ENCODE measurements around the gene SLC4A9.

Gene SLC4A9, protein sequence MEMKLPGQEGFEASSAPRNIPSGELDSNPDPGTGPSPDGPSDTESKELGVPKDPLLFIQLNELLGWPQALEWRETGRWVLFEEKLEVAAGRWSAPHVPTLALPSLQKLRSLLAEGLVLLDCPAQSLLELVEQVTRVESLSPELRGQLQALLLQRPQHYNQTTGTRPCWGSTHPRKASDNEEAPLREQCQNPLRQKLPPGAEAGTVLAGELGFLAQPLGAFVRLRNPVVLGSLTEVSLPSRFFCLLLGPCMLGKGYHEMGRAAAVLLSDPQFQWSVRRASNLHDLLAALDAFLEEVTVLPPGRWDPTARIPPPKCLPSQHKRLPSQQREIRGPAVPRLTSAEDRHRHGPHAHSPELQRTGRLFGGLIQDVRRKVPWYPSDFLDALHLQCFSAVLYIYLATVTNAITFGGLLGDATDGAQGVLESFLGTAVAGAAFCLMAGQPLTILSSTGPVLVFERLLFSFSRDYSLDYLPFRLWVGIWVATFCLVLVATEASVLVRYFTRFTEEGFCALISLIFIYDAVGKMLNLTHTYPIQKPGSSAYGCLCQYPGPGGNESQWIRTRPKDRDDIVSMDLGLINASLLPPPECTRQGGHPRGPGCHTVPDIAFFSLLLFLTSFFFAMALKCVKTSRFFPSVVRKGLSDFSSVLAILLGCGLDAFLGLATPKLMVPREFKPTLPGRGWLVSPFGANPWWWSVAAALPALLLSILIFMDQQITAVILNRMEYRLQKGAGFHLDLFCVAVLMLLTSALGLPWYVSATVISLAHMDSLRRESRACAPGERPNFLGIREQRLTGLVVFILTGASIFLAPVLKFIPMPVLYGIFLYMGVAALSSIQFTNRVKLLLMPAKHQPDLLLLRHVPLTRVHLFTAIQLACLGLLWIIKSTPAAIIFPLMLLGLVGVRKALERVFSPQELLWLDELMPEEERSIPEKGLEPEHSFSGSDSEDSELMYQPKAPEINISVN

DNA sequence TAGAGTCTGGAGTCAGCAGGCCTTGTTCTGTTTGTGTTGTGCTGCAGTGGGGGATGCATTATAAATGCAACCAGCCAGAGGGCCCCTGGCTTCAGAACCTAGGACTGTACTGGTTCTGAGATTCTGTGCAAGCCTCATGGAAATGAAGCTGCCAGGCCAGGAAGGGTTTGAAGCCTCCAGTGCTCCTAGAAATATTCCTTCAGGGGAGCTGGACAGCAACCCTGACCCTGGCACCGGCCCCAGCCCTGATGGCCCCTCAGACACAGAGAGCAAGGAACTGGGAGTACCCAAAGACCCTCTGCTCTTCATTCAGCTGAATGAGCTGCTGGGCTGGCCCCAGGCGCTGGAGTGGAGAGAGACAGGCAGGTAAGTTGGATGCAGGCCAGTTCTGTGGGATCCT, at the start of gene SLC4A9:
SLC4A9 (plus strand) TSS at position 94 of the 400 bp plus-strand sequence; CDS start at position 137, 43 bp downstream.
- DNase-seq, result no peak

DNA sequence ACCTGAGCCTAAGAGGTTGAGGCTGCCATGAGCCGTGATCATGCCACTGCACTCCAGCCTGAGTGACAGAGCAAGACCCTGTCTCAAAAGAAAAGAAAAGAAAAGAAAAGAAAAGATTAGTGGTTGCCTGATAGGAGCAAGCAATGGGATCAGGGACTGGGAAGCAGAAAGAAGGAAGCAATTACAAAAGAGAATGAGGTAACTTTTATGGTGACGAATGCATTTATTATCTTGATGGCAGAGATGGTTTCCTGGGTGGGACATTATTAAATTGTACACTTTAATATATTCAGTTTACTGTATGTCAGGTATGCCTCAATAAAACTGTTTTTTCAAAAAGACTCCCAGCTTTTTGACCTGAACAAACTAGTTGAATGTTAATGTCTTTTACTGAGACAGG, 49.6 kb upstream of the SLC4A9 start:
- no peak for DNase-seq

DNA sequence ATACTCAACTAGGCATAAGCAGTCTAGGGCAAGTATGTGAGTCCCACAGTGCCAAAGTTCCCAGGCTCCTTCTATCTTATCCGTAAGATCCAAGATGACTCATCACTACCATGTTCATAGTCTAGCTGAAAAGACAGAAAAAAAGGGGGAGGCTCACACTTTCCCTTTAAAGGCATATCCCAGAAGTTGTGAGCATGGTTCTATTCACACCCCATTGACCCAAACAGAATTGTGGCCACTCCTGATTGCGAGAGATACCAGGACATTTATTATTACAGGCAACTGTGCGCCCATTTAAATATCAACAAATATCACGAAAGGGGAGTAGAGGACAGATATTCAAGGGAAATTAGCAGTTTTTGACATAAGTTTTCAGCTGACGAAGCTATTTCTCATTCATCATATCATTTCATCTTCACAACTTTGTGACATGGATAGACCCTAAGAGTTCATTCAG, 49.0 kb upstream of the SLC4A9 start:
- no peak for DNase-seq

DNA sequence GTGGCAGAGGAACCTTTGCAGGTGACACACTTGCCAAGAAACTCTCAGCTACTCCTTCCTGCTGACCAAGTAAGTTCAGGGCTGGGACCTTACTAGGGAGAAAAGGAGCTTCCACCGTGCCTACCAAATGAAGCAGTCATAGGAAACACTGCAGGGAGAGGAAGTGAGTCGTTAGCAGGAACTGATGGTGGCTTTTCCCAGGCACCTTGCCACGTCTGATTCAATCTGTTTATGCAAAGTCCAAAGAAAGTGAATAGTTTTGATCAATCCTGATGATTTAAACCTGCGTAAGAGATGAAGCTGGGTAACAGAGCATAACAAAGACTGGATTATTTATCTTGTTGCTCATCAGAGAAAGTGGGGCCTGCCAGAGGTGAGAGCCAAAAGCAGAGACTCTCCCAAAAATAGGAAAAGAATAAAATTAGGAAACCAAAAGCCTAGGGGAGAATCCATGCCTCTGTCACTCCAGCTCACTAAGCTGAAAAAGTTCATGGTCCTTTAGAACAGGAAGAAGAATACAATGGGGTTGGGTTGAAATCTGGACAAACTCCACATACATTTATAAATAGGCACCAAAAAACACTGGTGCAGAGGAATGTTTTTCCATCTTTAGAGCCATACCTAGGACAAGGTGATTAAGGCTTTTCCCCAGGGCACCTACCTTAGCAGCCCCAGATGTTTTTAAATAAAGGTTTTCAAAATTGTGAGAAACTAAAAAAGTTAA, 47.8 kb upstream of the SLC4A9 start:
- DNase-seq, result no peak

DNA sequence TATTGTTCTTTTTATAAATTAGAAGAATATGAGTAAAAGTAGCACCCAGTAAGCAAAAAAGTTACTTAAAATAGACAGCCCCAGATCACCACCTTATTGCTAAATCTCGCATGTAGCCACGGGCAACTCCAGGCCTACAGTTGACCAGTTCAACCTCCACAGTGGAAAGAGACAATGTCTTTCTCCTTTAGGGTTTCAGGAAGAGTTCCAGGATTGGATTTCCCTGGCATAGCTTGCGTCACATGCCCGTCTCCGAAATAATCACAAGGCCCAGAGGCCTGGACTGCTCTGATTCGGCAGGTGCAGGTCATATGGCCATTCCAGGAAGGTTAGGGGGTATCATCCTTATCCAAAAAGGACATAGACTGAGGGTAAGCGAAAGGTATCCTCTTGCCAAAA, 47.2 kb upstream of the SLC4A9 start:
- DNase-seq, result no peak

DNA sequence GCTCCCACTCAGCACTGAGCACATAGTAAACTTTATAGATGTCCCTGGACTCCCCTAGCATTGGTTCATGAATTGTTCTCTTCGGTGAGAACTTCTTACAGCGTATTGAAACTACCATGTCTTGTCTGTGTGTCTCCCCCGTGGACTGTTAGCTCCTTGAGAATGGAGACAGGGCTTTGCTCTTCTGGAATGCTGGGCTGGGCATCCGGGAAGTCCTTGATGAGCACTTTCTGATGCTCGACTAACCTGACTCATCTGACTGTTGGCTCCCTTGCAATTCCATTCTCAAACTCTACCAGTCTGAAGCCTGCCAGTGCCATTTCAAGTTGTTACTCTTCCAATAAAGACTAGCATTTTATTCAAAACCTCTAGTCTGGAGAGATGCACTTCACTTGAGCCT, 42.1 kb upstream of the SLC4A9 start:
- no peak for DNase-seq

DNA sequence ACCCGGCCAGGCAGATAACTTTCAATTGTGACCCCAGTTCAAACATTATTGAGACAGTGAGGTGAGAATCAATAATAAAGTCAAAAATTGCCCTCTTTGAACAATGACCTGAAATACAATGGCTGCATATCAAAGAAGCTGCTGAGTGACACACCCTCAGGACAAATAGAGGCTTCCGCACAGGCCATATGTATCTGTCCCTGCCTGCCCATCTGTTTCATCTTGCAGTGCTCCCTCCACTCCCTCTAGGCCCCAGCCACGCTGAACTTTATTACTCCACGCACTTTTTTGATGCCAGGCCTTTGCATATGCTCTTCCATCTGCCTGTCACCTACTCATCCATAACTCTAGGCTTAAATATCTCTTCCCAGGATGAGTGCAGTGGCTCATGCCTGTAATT, 41.2 kb upstream of the SLC4A9 start:
- DNase-seq, result no peak

DNA sequence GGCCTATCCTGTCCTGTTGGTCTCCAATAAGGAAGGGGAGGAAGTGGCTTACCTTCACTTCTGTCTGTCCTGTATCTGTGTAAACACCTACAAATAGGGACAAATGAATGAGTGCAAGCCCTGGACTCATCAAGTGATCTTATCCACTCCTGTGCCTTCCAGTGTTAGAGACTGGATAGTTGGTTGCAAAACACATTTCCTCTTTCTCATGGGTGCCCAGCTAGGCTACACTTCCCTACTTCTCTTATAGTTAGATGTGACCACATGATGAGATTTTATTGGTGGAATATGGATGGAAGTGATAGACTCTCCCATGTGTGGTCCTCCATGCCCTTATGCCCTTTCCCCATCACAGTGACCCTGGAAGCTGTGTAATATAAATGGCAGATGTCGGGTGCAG, 40.2 kb upstream of the SLC4A9 start:
- no peak for DNase-seq

DNA sequence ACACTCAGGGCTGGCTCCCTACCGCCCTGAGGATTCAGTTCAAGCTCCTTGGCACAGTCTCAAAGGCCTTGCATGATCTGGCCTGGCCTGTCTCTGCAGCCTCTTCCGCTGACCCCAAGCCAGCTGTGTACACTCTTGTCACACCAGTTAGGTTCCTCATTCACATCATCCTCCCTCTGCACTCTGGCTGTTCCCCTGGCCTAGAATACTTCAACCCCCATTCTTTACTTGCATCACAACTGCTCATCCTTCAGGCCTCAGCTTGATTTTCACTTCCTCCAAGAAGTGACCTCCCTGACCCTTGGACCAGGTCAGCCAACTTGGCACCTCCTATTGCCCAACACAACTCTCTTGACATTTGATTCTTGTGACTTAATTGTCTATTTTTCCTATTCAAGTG, 38.2 kb upstream of the SLC4A9 start:
- DNase-seq, result no peak

DNA sequence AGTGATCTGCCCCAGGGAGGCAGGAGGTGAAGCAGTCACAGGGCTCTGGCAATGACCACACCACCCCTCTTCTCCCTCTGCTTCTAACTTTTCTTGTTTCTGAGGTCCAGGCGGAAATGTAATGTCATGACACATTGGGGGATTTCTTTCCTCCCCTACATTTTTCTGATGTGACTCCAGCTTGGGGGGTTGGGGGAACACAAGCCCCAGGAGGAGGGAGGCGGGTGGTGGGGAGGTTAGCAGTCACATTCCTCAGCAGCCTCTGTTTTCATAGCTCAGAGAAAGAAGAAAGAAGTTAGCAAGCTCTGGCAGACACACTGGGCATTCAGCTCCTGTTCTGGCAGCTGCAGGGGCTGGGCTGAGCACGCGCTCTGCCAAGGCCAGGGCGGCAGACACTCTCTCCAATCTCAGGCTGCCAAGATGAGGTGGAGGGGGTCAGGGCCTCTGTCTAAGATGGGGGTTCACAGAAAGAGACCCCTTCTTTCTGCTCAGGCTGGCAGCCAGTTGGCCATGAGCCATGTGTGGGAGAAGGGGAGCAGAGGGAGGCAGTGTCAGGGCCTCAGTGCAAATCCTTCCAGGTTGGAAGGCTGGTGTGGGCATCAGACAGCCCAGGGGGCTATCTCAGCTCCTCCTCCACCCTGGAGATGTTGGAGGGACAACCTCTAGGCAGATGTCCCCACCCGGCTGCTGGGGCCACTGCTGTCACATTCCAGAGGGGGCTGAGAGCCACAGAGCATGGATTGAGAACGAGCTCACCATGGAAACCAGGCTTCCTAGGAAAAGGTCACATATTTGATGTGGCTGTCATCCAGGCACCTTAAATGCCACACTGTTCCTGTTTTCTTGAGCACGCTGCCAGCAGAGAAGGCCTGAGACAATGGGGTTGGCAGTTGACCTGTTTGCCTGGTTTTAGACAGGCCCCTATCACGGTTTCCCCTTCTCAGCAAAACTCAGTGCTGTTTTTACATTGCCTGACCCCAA, 37.0 kb upstream of the SLC4A9 start:
- no peak for DNase-seq

DNA sequence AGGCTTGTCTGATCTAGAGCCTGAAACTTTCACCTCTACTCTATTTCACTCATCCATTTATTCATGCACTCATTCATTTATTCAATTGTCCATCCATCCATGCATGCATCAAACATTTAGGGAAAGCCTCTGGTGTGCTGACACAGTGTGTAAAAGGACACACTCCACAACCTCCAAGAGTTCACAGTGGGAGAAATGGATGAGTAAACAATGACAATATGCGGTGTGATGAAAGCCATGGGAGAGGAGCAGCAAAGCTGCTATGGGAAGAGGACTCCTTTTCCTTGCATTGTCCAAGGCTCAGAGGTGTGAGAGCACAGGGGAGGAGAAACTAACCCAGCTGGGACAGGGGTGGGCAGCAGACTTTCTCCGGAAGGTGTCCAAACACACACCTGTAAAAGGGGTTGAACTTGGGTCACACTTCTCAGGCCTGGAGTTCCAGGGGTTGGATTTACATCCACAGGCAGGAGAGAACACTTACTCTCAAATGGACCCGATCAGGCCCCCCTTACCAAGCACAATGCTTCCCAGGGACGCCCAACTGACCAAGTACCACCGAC, 35.9 kb upstream of the SLC4A9 start:
- DNase-seq, result no peak

DNA sequence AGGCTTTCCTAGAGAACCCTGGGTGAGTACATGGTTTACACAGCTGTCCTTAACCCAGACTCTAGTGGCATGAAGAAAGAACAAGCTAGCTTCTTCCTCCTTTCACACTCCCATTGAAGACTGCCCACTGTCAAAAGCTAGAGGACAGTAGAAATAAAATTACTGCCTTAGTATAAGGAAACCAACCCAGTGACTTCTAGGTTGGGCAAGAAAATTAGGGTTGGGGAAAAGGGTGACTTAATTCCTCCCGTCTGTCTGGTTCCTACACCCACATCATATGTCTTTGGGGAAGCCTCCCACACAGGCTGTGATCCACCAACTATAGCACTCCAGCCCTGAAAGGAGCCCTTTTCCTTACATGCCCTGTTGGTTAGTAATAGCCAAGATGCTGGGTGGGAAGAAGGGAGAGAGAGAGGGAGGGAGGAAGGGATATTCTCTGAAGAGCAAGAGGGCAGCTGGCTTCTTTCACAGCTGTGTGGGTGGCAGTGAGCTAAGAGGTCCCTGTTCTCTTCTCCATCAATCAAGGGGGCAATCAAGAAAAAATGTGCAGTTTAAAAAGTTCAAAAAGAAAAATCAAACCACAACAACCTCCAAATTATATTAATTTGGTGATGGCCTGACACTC, 35.3 kb upstream of the SLC4A9 start:
- no peak for DNase-seq

DNA sequence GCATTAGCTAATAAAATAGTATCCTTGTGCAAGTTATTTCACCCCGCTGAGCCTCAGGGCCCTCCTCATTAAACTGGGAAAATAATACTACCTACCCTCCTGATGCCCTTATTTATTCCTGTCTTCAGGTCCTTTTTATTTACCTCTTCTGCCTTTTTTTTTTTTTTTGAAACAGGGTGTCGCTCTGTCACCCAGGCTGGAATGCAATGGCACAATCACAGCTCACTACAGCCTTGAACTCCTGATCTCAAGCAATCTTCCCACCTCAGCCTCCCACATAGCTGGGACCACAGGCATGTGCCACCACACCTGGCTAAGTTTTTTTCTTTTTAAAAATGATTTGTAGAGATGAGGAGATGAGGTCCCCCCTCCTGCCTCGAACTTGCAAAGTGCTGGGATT, 34.5 kb upstream of the SLC4A9 start:
- DNase-seq, result no peak

DNA sequence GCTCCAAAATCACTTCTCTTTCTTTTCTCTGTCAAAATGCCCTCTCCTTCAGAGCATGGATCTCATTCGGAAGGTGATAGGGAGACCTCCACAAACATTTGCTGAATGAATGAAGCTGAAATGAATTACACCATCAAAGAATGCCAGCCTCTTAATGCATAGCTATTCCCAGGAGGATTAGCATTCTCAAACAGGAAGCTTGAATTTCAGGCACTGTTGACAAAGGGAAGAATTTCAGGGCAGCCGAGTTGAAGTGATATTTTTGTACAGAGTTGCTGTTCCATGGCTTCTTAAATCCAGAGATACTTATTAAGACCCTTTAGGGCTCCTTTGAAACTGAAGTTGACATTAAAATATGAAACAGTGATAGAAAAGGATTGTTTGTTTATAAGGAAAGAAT, 32.4 kb upstream of the SLC4A9 start:
- no peak for DNase-seq

DNA sequence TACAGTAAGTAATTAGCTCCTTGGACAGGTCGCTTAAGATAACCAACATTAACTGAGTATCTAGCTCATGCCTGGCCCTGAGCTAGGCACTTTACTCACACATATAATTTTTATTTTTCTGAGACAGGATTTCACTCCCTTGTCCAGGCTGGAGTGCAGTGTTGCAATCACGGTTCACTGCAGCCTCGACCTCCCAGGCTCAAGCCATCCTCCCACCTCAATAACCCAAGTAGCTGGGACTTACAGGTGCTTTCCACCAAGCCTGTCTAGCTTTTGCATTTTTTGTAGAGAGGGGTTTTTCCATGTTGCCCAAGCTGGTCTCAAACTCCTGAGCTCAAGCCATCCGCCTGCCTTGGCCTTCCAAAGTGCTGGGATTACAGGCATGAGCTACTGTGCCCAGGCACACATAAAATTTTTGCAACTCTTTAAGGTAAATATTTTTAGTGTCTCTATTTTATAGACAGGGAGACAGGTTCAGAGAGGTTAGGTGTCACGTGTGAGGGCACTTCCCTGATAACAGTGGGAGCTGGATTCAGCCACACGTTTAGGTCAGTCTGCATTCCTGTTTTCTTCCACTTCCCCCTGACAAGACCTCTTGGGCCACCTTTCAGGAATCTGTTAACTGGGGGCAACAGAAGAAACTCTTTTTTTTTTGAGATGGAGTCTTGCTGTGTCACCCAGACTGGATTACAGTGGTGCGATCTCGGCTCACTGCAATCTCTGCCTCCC, 31.8 kb upstream of the SLC4A9 start:
- DNase-seq, result no peak

DNA sequence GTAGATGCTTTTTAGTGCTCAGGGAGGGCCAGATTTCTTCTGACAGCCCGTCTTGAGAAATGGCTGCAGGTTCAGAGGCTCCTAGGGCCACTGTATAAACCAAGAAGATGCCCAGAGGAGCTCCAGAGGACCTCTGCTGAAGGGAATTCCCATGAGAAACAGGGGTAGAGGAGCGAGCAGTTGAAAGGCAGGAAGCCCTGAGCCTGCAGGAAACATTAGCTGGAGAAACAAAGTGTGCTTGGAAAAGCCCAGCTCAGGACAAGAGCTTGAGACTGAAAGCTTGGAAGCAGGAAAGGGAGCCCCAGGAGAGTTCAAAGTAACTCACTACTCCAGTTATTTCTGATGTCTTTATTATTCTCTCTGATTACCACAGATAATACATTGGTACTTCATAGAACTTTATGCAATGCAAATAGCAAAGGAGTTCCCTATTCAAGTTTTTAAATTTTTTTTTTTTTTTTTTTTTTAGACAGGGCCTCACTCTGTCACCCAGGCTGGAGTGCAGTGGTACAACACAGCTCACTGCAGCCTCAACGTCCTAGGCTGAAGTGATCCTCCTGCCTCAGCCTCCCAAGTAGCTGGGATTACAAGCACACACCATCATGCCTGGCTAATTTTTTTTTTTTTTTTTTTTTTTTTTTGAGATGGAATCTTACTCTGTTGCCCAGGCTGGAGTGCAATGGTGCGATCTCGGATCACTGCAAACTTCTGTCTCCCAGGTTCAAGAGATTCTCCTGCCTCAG, 30.1 kb upstream of the SLC4A9 start:
- no peak for DNase-seq

DNA sequence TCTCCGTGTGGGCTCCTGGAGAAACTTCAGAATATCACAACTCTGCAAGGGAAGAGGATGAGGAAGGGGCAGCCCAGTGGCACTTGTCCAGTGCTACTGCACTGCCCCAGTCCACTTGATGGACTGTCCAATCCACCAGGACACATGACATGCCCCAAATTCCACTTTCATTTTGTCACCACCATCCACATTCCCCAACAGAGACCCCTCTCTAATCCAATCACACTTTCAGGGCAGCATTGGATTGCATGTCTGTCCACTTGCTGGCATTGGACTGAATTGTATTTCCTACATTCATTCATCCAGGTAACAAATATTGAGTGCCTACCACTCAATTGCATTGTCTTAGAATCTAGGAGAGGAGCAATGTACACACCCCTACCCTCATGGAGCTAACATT, 28.4 kb upstream of the SLC4A9 start:
- DNase-seq, result no peak

DNA sequence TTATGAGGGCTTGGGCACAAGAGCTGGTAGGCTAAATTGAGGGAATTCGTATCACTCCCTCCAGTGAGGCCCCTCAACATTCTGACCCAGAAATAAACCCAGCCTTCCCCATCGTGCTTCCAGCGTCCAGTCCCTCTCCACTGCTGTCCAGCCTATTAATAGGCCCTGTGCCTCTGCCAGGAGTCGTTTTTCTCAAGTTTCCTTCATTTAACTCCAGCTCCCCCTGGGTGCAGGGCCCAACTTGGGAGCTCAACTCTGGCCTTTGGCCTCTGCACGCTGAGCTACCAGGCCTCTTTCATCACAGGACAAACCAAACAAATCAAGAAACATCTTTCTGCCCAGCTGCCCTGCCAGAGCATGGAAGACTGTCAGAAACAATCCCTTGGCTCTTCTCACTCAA, 23.6 kb upstream of the SLC4A9 start:
- no peak for DNase-seq

DNA sequence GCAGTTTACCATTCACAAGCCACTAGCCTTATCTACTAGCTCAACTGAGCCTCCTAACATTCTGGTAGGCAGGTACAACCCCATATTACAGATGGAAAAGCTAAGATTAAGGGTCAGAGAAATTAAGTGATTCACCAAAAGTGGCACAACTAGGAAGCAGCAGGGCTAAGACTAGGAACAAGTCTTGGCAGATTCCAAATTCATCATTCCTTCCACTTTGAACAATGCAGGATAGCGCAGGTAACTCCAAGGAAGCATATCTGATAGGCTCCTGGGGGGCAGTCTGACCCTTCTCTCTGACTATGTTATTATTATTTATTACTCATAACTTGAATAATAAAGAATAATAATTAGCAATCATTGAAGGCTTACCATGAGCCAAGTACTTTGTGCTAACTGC, 22.1 kb upstream of the SLC4A9 start:
- DNase-seq, result no peak

DNA sequence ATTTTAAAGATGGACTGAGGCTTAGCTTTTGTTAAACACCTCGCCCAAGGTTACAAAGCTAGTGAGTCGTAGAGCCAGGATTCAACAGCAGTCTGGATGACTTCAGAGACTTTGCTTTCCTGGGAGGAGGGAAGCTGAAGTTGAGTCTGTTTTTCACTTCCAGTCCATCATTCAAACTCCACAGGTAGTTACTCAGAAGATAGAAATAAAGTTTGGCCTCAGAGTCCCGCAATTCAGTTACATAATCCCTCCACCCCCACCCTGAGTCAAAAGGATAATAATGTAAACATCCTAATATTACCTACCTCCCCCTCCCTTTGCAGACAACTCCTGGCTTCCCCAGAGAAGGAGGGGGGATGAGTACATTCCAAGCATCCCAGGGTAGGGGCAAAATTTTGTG, 21.7 kb upstream of the SLC4A9 start:
- DNase-seq, result no peak

Data from NCI-H187 treated with DMSO at 0.1 percent for 48 hours (cell line).